Activated T-cell treated with anti-CD3 and anti-CD28 coated beads for 1 hour (primary cell): ENCODE data around the gene NFIX.
A peak's percentile ranks its signal among the peaks of the same experiment; 100 is the strongest.

Experiments
- DNase-seq: peaks from one replicate; pipeline ENCODE4 v3.0.0-alpha.2; 2020; ENCODE audit warnings: low read depth

NFIX gene

GRCh38 chr19:13022111-13022858, 27.0 kb downstream of the NFIX start:
- no peak for DNase-seq

- DNase-seq = no peak
Measured at GRCh38 chr19:13022859-13023636, 27.8 kb downstream of the NFIX start.

- DNase-seq = no peak
Measured at GRCh38 chr19:13023656-13024055, 28.4 kb downstream of the NFIX start.

GRCh38 chr19:13024126-13024950, 29.1 kb downstream of the NFIX start:
- no peak for DNase-seq

- DNase-seq = no peak
Measured at GRCh38 chr19:13024951-13025697, 29.8 kb downstream of the NFIX start.

- no peak for DNase-seq
Measured at GRCh38 chr19:13025819-13026456, 30.7 kb downstream of the NFIX start.

- DNase-seq = no peak
Measured at GRCh38 chr19:13026462-13027370, 31.4 kb downstream of the NFIX start.

GRCh38 chr19:13027557-13027956, 32.3 kb downstream of the NFIX start:
- no peak for DNase-seq

- no peak for DNase-seq
Measured at GRCh38 chr19:13028027-13028426, 32.8 kb downstream of the NFIX start.

- no peak for DNase-seq
Measured at GRCh38 chr19:13029301-13029880, 34.1 kb downstream of the NFIX start.

- DNase-seq = no peak
Measured at GRCh38 chr19:13029893-13030292, 34.6 kb downstream of the NFIX start.

- no peak for DNase-seq
Measured at GRCh38 chr19:13031917-13032623, 36.8 kb downstream of the NFIX start.

GRCh38 chr19:13032837-13033236, 37.6 kb downstream of the NFIX start:
- no peak for DNase-seq

GRCh38 chr19:13033244-13033643, 38.0 kb downstream of the NFIX start:
- DNase-seq = no peak

GRCh38 chr19:13033819-13034611, 38.7 kb downstream of the NFIX start:
- peak; percentile 37 for DNase-seq

- DNase-seq = no peak
Measured at GRCh38 chr19:13034636-13035035, 39.4 kb downstream of the NFIX start.

- no peak for DNase-seq
Measured at GRCh38 chr19:13035820-13036365, 40.6 kb downstream of the NFIX start.

- DNase-seq = no peak
Measured at GRCh38 chr19:13036366-13036976, 41.2 kb downstream of the NFIX start.
